Progenitor cell of endocrine pancreas (in vitro differentiated cells): ENCODE results near the gene RDH14. TPM values are rescaled to one million over a fixed set of nuclear protein-coding genes. Genes with fewer than 3 reads are reported as not detected.

Experiments
- DNase-seq: peaks from one replicate; pipeline ENCODE4 v3.0.0; 2021; ENCODE audit warnings: low spot score; ENCODE audit not compliant: unreplicated experiment
- H3K27ac Mint-ChIP-seq: 2 replicates; pipeline ENCODE4 v1.8.0; 2021; ENCODE audit warnings: mild to moderate bottlenecking, moderate library complexity, mixed read lengths
- H3K27me3 Mint-ChIP-seq: 2 replicates; pipeline ENCODE4 v1.8.0; 2021; ENCODE audit warnings: mixed read lengths
- H3K36me3 Mint-ChIP-seq: 2 replicates; pipeline ENCODE4 v1.8.0; 2022; ENCODE audit warnings: mixed read lengths; ENCODE audit not compliant: insufficient read depth
- H3K4me1 Mint-ChIP-seq: 2 replicates; pipeline ENCODE4 v1.8.0; 2021; ENCODE audit warnings: low read depth, mixed read lengths
- H3K4me3 Mint-ChIP-seq: 2 replicates; pipeline ENCODE4 v1.8.0; 2021; ENCODE audit warnings: low read depth, mild to moderate bottlenecking, moderate library complexity, mixed read lengths
- H3K9me3 Mint-ChIP-seq: 2 replicates; pipeline ENCODE4 v1.8.0; 2021; ENCODE audit warnings: low read depth, mixed read lengths
- CTCF ChIP-seq: fragments of 200-600 bp; sonication (generic); IDR thresholded peaks from one replicate; pipeline ENCODE4 v1.5.0; 2021; ENCODE audit warnings: antibody characterized with exemption, mild to moderate bottlenecking; ENCODE audit not compliant: unreplicated experiment
- total RNA-seq: library from RNA; stranded (reverse); gene quantifications from 2 replicates; pipeline ENCODE4 v1.2.1, GENCODE V29; 2021

RDH14 gene
- total RNA-seq, 1 donor from 2014 or later: 25.5 TPM

- Mint-ChIP-seq H3K9me3 (no peaks in the 10 kb centered on the region), H3K4me3 (no peak overlapping the region), H3K27me3 (no peaks in the 10 kb centered on the region), H3K4me1 (no peaks in the 10 kb centered on the region), H3K27ac (no peak overlapping the region), H3K36me3 (no peaks in the 10 kb centered on the region)
- DNase-seq: no peak
- TF ChIP-seq CTCF: no peak
Measured at GRCh38 chr2:18540872-18541271, 19.6 kb downstream of the RDH14 start.

GRCh38 chr2:18536697-18537096 is 23.8 kb downstream of the RDH14 start:
- no peaks in the 10 kb centered on the region for H3K9me3 Mint-ChIP-seq
- H3K4me1 Mint-ChIP-seq: no peaks in the 10 kb centered on the region
- no peak overlapping the region for H3K4me3 Mint-ChIP-seq
- DNase-seq: no peak
- H3K27me3 Mint-ChIP-seq: no peaks in the 10 kb centered on the region
- no peaks in the 10 kb centered on the region for H3K36me3 Mint-ChIP-seq
- no peak overlapping the region for H3K27ac Mint-ChIP-seq
- TF ChIP-seq CTCF: no peak

- Mint-ChIP-seq H3K4me3 (no peak overlapping the region), H3K9me3 (no peaks in the 10 kb centered on the region), H3K27me3 (no peaks in the 10 kb centered on the region), H3K36me3 (no peaks in the 10 kb centered on the region), H3K27ac (no peak overlapping the region), H3K4me1 (no peaks in the 10 kb centered on the region)
- TF ChIP-seq CTCF: no peak
- DNase-seq: no peak
Measured at GRCh38 chr2:18536100-18536499, 24.4 kb downstream of the RDH14 start.

- Mint-ChIP-seq H3K27ac (no peak overlapping the region), H3K4me3 (no peak overlapping the region), H3K36me3 (no peaks in the 10 kb centered on the region), H3K27me3 (peaks cover 2% of the 10 kb centered on the region), H3K4me1 (peaks cover 1% of the 10 kb centered on the region), H3K9me3 (no peaks in the 10 kb centered on the region)
- no peak for DNase-seq
- TF ChIP-seq CTCF: no peak
Measured at GRCh38 chr2:18531194-18531593, 29.3 kb downstream of the RDH14 start.

GRCh38 chr2:18527822-18528221 is 32.6 kb downstream of the RDH14 start:
- no peak for DNase-seq
- Mint-ChIP-seq H3K9me3 (no peaks in the 10 kb centered on the region), H3K27me3 (peaks cover 2% of the 10 kb centered on the region), H3K4me1 (peaks cover 4% of the 10 kb centered on the region), H3K36me3 (no peaks in the 10 kb centered on the region), H3K27ac (no peak overlapping the region), H3K4me3 (no peak overlapping the region)
- no peak for TF ChIP-seq CTCF
